NCI-H1417 (cell line): ENCODE results near the gene APLP1.
"Not testable (repeated sequence)": the region's sequence is repeated elsewhere in the genome, so short reads cannot be mapped to it uniquely, and the experiment has no call there.

Experiments used
- DNase-seq, 3 experiments: peaks; one replicate each; lab custom pipeline; 2025; lab: John Stamatoyannopoulos, UW

APLP1 gene

GRCh38 chr19:35904311-35905068 lies 36.1 kb downstream of the APLP1 start:
- DNase-seq: no peak

GRCh38 chr19:35905178-35905727 lies 36.9 kb downstream of the APLP1 start:
- no peak for DNase-seq

- no peak for DNase-seq
Measured at GRCh38 chr19:35907377-35907745, 39.0 kb downstream of the APLP1 start.

DNA sequence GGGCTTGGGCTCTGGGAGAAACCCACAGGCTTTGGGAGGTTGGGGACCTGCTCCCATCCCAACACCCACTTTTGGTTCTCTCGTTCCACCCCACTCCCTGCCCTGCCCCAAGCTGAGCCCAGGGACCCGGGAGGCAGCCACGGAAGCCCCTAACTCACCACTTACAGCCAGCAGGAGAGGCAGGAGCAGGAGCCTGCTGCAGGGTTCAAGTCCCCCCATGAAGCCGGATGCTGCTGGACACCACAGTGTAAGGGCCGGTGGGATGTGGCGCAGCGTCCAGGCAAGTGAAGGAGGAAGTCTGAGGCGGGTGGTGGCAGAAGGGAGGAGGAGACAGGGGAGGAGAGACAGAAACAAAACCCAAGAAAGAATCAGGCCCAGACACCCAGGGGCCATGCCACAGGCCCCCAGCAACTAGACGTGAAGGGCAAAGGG lies 39.7 kb downstream of the APLP1 start, which contains the start of gene TYROBP:
TSS of gene TYROBP (minus strand) at position 286 of the 432 bp plus-strand sequence. CDS start at position 219, 67 bp downstream.
- DNase-seq: no peak

GRCh38 chr19:35908973-35909683 lies 40.8 kb downstream of the APLP1 start:
- DNase-seq: no peak

GRCh38 chr19:35909684-35910035 lies 41.3 kb downstream of the APLP1 start:
- DNase-seq: no peak

GRCh38 chr19:35910355-35910754 lies 42.0 kb downstream of the APLP1 start:
- not testable (repeated sequence) for DNase-seq

DNA sequence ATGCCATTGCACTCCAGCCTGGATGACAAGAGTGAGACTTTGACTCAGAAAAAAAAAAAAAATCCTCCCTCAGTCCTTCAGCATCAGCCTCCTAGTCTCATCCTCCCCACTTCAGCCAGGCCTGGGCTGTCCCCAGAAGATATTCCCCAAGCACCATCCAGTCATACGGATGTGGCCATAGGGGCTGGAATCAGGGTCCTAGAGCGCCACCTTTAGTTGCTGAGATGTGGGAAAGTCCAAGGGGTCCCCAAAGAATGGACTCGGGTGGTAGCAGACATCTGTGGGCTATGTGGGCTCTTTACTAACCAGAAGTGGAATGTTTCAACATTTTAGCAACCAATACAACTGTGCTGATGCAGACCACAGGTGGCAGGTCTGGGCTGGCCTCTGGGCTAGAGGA lies 42.8 kb downstream of the APLP1 start:
- DNase-seq: no peak

GRCh38 chr19:35911790-35912189 lies 43.4 kb downstream of the APLP1 start:
- DNase-seq: no peak

- DNase-seq: no peak
Measured at GRCh38 chr19:35913589-35913988, 45.2 kb downstream of the APLP1 start.

GRCh38 chr19:35915443-35915842 lies 47.1 kb downstream of the APLP1 start:
- no peak for DNase-seq

- DNase-seq: no peak
Measured at GRCh38 chr19:35919306-35919705, 50.9 kb downstream of the APLP1 start.

GRCh38 chr19:35921012-35921411 lies 52.6 kb downstream of the APLP1 start:
- no peak for DNase-seq

GRCh38 chr19:35925501-35925900 lies 57.1 kb downstream of the APLP1 start:
- no peak for DNase-seq

- DNase-seq: no peak
Measured at GRCh38 chr19:35928507-35928906, 60.1 kb downstream of the APLP1 start.
